HG03442 (cell line): ENCODE results near the gene ASIC1.

Source experiments
- ATAC-seq: cut with Tn5 transposase; IDR thresholded peaks from one replicate; pipeline ENCODE4 v1.9.1; 2021; ENCODE audit warnings: mild to moderate bottlenecking, moderate library complexity; ENCODE audit not compliant: unreplicated experiment

ASIC1 gene

DNA sequence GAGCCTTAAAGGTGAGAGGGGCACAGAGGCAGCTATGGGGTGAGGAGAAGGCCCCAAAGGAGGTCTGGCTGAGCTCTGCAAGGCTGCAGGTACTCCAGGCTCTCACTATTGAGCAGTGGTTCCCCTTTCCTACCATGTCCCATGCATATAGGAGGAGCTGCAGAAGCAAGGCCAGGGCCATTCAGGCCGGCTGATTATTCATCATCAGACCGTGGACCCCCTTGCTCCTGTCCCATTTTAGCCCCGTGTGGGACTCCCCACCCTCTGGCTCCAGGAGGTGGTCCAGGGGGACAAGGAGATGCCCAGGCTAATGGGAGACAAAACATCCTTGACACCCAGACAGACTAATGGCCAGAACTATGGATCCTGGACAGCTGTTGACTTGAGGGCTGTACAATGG, 49.5 kb downstream of the ASIC1 start:
- no peak for ATAC-seq

DNA sequence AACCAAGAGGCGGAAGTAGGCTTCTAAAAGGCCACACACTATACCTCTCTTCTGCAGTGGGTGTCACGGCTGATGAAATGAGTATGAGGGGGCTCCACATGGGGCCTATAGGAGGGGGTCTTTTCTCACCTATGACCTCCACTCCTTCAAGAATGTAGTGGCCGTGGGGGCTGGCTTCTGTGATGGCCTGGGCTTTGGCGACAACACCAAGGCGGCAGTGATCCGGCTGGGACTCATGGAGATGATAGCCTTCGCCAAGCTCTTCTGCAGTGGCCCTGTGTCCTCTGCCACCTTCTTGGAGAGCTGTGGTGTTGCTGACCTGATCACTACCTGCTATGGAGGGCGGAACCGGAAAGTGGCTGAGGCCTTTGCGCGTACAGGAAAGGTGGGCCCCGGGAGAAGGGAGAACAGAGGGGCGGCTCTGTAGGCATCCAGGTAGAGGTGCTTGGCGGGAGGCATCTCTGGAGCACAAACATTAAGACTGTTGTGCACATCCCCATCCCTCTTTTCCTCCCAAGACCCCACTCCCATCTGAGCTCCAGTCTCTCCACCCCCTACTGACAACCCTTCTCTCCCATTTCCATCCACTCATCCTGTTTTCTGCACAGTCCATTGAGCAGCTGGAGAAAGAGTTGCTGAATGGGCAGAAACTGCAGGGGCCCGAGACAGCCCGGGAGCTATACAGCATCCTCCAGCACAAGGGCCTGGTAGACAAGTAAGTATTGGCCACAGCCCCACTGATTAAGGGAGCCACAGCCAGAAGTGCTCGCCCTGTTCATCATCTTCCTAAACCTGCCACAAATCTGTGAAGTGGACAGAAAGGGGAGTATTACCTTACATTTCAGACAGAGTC, 50.2 kb downstream of the ASIC1 start:
- ATAC-seq = no peak

DNA sequence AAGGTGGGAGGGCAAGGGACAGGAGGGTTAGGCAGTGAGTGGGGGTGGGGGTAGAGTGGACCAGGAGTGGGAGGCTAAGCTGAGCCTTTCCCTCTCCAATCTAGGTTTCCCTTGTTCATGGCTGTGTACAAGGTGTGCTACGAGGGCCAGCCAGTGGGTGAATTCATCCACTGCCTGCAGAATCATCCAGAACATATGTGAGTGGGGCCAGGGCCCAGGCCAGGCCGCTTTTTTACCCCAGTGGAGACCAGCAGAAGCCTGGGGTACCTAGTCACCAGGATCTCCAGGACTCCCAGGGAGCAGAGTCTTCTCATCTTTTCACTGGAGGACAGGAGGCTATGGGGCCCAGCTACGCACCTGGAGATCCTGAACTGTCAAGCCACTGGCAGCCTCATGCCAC, 51.9 kb downstream of the ASIC1 start:
- ATAC-seq = no peak

DNA sequence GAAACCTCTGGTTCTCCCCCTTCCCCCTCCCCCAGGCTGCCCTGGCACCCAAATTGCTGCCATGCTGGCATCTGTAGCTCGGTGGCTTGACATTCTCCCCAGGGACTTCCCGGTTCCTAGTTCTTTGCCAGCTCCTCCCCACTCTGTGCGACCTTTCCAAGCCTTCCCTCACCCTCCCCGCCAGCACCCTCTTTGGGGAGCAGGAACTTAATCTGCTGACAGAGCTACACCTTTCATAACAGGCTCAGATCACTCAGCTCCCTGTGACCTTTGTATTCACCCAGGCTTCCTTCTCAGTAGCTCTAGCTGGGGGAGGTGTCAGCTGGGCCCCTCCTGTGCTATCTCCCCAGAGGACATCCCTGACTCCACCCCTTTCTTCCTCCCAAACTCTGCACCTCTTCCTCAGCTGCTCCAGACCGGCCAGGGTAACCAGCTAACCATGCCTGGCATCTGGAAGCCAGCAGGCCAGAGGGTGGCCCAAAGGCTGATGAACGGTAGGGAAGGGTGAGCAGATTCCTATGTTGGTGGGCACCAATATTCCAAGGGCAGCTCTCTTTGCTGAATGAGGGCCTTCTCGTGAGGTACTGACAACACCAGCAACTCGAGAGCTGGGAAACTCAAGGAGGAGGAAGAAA, 52.8 kb downstream of the ASIC1 start:
- ATAC-seq = no peak

DNA sequence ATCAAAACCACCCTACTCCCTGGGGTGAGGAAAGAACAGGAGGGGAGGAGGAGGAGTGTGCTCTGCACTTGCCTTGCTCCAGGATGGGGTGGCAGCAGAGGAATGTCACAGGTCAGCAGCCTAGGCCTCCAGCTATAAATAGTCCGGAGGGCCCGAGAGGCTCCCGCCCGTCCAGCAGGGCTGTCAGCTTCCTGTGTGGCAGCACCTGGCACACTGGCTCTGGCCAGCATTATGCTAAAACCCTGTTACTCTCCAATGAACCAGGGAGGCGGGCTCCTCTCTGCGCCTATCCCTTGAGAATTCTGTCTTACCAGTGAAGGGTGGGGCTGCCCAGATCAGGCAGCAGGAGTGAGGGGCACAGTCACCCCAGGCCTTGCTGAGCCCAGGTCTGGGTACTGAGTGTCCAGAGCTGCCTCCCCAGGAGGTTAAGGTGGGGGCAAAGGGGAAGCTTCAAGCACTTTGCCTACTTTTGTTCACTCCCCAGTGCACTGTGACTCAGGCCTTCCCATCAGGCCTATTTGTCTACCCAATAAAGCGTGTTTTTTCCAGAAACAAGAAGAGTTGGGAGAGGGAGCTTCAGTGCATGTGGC, 53.5 kb downstream of the ASIC1 start:
- ATAC-seq = no peak

DNA sequence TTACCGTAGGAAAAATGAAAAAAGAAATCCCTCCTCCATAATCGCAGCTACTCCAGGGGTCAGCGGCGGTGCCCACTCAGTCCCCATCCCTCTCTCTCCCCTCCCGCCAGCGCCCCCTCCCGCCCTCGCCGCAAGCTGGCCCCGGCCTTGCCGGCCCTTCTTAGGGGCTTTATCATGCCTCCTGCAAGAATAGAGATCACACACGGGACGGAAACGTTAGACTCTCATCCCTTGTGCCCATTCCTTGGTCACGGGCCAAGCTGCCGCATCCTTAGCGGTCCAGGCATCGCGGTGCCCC, 53.9 kb downstream of the ASIC1 start:
- no peak for ATAC-seq

DNA sequence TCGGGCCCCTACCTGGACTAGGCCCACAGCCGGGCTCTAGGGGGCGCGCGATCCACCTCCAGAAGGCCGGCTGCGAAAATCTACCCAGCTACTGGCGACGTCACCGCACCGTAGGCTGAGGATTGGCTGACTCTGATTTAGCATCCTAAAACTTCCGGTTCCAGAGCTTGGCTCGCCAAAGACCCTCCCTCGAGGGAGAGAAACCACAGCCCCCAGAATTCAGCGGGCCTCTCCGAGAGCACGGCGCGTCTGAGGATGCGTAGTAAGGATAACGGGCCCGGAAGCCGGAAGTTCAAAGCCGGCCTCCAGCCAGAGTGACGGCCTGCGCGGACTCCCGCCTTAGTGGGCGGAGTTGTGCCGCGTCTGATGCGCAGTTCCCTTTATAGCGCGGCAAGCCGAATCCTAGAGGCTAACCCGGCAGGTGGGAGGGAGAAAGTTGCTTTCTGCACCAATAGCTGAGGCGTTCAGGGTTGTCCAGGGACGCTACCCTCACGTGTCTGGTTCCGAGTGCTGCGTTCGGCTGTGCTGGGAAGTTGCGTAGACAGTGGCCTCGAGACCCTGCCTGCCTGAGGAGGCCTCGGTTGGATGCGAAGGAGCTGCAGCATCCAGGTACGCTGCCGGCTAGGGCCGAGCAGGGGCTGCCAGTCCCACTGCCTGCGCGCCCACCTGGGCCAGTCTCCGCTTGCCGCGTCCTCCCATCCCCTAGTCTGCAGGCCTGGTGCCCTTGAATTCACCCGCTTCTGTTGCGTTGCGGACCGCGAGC, 54.5 kb downstream of the ASIC1 start, which contains the start of gene COX14:
Gene COX14, plus strand, starts transcription at position 544 of the 763 bp plus-strand sequence. CDS start 7,808 bp downstream, outside the sequence.
- peak; percentile 80 for ATAC-seq

DNA sequence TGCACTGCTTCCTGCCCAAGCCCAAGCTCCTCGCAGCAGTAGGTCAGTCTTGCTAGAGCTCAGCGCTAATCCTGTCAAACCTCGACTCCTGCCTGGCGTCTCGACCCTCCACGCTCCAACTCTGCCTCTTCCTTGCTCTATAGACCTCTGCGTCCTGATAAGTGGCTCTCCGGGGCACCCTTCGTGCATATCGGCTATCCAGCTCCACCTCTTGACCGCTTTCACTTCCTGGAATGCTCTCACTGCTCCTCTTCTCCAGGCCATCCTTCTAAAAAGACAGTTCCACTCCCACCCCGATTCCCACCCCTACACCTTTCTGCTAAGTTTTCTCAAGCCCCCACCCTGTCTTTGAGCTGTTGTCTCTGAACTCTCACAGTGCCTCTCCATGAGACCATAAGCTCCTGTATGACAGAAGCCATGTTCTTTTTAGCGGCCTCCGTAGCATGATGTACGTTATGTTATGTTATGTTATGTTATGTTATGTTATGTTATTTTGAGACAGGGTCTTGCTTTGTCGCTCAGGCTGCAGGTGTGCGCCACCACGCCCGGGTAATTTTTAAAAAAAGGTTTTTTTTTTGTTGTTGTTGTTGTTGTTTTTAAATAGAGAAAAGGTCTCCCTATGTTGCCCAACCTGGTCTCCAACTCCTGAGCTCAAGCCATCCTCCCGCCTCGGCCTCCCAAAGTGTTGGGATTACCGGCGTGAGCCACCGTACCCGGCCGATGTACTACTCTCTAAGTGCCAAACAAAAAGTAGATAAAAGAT, 55.2 kb downstream of the ASIC1 start:
- peak; percentile 3 for ATAC-seq

DNA sequence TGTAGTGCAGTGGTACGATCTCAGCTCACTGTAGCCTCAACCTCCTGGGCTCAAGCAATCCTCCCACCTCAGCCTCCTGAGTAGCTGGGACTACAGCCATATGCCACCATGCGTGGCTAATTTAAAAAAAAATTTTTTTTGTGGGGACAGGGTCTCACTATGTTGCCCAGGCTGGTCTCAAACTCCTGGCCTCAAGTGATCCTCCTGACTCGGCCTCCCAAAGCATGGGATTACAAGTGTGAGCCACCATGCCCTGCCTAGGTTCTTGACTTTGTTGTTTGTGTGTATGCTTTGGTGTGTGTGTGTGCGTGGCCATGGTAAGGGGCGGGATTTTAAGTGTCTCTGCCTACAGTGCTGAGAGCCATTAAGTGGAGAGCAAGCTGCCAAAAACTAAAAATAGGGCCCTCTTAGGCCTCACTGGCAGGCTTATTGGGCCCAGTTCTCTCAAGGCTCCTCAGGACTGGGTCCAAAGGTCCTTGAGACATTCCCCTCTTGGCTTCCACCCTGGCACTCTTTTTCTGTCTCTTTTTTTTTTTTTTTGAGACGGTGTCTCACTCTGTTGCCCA, 59.7 kb downstream of the ASIC1 start:
- ATAC-seq = no peak

DNA sequence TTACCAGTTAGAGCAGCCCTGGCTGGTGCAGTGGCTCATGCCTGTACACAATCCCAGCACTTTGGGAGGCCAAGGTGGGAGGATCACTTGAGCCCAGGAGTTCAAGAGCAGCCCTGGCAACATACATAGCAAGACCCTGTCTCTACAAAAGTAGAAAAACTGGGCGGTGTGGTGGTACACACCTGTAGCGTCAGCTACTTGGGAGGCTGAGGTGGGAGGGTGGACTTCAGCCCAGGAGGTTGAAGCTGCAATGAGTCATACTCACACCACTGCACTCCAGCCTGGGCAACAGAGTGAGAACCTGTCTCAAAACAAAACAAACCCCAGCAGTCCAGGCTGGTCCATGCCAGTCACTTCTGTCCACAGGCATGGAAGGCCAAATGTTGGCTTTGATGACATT, 62.0 kb downstream of the ASIC1 start:
- ATAC-seq = no peak

DNA sequence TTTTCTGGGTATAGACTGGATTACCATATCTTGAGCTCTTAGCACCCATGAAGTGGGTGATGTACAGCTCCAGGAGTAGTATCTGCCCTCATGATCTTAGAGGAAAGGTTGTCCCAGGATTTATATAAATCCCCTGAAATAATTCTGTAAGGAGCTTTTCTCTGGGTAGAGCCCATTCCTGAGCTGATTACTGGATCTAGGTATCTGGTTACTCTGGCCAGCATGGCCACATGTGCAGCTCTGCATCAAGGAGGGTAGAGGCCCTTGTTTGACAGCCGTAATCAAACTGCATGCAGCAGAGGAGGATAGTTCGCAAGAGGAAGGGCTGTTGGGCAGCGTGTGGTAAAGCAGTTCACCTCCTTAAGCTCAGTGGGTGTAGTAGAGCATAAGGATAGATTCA, 63.1 kb downstream of the ASIC1 start:
- no peak for ATAC-seq

DNA sequence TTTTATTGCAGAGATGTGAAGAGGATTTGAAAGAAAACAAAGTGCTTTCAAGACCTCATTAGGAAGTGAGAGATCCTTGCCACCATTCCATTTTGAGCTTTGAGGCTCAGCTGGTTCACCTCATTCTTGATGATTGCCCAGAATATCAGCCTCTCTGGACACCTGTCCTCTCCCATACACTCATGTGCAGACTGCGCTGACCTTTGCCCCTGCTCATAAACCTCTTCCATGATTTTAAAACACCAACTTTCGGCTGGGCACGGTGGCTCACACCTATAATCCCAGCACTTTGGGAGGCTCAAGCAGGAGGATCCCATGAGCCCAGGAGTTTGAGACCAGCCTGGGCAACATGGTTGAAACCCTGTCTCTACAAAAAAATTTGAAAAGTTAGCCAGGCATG, 63.6 kb downstream of the ASIC1 start:
- ATAC-seq = no peak

DNA sequence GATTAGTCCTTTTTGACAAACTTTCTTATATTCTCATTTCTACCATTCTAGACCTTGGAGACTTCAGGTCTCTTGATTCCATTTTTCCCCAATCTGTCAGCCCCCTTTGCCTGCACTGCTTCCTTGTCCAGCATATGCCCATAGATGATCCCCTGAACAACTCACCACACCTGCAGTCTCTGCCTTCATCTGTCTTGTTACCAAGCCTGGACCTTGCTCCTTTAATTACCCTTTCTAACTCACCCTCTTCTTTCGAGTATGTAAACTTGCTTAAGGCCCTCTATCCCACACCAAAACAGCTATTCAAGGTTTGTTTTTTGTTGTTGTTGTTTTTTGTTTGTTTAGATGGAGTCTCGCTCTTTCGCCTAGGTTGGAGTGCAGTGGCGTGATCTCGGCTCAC, 64.2 kb downstream of the ASIC1 start:
- no peak for ATAC-seq

DNA sequence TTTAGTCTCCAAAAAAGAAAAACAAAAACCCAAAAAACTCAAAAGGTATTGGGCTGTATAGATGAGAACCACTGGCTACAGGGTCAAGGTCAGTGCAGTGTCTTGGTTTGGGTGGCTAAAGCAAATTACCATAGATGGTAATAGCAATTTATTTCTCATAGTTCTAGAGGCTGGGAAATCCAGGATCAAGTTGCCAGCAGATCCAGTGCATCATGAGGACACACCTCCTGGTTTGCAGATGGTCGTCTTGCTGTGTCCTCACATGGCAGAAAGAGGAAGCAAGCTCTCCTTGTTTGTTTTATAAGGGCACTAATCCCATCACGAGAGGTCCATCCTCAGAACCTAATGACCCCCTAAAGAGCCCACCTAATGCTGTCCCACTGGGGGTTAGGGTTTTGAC, 65.8 kb downstream of the ASIC1 start:
- no peak for ATAC-seq

DNA sequence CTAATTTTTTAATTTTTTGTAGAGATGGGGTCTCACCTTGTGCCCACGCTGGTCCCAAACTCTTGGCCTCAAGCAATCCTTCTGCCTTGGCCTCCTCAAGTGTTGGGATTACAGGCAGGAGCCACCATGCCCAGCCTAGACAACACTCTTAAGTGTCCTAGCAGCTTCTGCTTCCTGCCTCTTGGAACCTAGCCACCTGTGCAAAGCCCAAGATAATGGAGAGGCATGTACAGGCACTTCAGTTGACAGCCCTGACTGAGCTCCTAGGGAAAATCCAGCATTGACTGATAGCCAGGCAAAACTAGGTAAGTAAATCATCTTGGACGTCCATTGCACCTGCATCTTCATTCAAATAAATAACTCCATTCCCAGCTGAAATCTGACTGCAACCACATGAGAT, 70.2 kb downstream of the ASIC1 start:
- no peak for ATAC-seq

DNA sequence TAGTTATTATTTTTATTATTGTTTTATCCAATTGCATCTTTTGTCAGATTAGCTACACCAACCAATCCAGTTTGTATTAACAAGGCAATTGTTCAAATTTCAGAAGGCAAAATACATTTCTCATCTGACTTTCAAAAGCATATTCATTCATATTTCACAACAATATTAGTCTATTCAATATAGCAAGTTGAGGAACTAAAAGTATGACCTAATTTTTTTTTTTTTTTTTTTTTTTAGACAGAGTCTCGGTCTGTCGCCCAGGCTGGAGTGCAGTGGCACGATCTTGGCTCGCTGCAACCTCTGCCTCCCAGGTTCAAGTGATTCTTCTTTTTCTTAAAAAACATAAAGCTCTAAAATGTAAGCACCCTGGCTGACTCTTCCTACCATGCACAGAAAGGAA, 71.9 kb downstream of the ASIC1 start:
- no peak for ATAC-seq

DNA sequence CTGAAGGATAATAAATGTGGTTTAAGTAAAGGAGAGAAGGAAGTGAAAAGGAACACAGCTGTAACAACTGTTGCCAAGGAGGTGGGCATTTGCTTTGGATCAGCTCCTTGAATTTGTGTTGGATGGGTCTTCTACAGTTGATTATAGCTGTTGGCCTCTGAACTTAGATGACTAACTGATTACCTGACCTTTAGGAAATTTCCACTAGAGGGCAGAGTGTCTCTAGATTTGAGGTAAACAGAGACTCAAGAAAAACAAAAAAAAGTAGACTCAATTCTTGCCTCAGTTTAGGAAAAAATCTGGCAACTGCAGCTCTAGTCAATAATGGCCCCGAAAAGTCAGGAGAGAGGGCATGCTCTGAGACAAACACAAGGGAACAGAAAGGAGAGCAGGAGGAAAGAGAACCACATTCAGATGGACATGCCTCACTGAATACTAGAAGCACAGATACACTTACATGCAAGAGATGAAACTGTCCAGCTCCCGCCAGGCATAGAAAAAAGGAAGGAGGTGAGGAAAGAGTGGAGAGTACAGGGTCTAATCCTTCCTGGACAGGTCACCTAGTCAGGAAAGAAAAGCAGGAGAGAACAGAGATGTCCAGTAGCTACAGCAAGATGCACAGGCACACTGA, 75.2 kb downstream of the ASIC1 start:
- ATAC-seq = no peak
